SU-DHL-6 (cell line): Measurements from ENCODE around the gene TNFAIP8.

Source experiments
- H2AFZ ChIP-seq: fragments of 200-600 bp; sonication (generic); 2 replicates; pipeline ENCODE4 v1.6.1; 2014; ENCODE audit warnings: low read depth, mild to moderate bottlenecking, moderate library complexity, mixed read lengths, antibody characterized with exemption, low read length; ENCODE audit not compliant: severe bottlenecking
- H3F3A ChIP-seq: fragments of 200-600 bp; shearing (Covaris generic); 2 replicates; pipeline ENCODE4 v1.6.0; 2016; ENCODE audit warnings: antibody characterized with exemption, mild to moderate bottlenecking; ENCODE audit not compliant: insufficient read depth
- H3K27ac ChIP-seq: fragments of 200-600 bp; sonication (generic); 2 replicates; pipeline ENCODE4 v1.5.1; 2016; ENCODE audit warnings: low read depth, mild to moderate bottlenecking, low read length, moderate library complexity, mixed read lengths
- H3K27me3 ChIP-seq: fragments of 200-600 bp; sonication (generic), shearing (Covaris generic); 2 replicates; pipeline ENCODE4 v1.6.0; 2014; ENCODE audit warnings: mild to moderate bottlenecking, low read length
- H3K36me3 ChIP-seq: fragments of 200-600 bp; sonication (generic); 2 replicates; pipeline ENCODE4 v1.6.1; 2014; ENCODE audit warnings: mild to moderate bottlenecking, low read length, mixed read lengths
- H3K4me2 ChIP-seq: fragments of 300-600, 200-600 bp; shearing (Covaris generic), sonication (generic); 2 replicates; pipeline ENCODE4 v1.6.0; 2014; ENCODE audit warnings: low read length, low read depth, mild to moderate bottlenecking; ENCODE audit not compliant: poor library complexity, severe bottlenecking
- H3K4me3 ChIP-seq: fragments of 200-600 bp; sonication (generic); 2 replicates; pipeline ENCODE4 v1.5.1; 2014; ENCODE audit warnings: antibody characterized with exemption, low read length, mild to moderate bottlenecking, mixed read lengths; ENCODE audit not compliant: insufficient read depth, poor library complexity, severe bottlenecking
- H3K79me2 ChIP-seq: fragments of 200-600 bp; sonication (generic); 2 replicates; pipeline ENCODE4 v1.6.1; 2014; ENCODE audit warnings: mild to moderate bottlenecking, low read length, moderate library complexity; ENCODE audit not compliant: insufficient read depth
- H3K9ac ChIP-seq: fragments of 200-600 bp; sonication (generic); 2 replicates; pipeline ENCODE4 v1.7.0; 2014; ENCODE audit warnings: mild to moderate bottlenecking, low read length
- H3K9me2 ChIP-seq: fragments of 200-600 bp; sonication (generic); replicated peaks from 2 replicates; pipeline ENCODE4 v1.6.1; 2014; ENCODE audit warnings: low read length; ENCODE audit not compliant: insufficient read depth
- H3K9me3 ChIP-seq: fragments of 200-600 bp; sonication (generic); 2 replicates; pipeline ENCODE4 v1.6.1; 2014; ENCODE audit warnings: low read length, mixed read lengths; ENCODE audit not compliant: insufficient read depth
- H4K20me1 ChIP-seq: fragments of 200-600 bp; sonication (generic); 2 replicates; pipeline ENCODE4 v1.6.1; 2014; ENCODE audit warnings: low read depth, mild to moderate bottlenecking, antibody characterized with exemption, low read length, moderate library complexity, mixed read lengths
- CTCF ChIP-seq: fragments of 200-600 bp; sonication (generic); IDR thresholded peaks from one replicate; pipeline ENCODE4 v1.5.1; 2017; ENCODE audit warnings: antibody characterized with exemption, mild to moderate bottlenecking, low read length, moderate library complexity; ENCODE audit not compliant: insufficient read depth, poor library complexity, severe bottlenecking
- EZH2phosphoT487 ChIP-seq: fragments of 200-600 bp; sonication (generic), shearing (Covaris generic); conservative IDR thresholded peaks from 2 replicates; pipeline ENCODE4 v1.6.1; 2018; ENCODE audit warnings: mild to moderate bottlenecking, antibody characterized with exemption, low read length, moderate library complexity, mixed read lengths

TNFAIP8 gene

GRCh38 chr5:119357270-119357669, 1.5 kb downstream of the TNFAIP8 start:
- Histone ChIP-seq H3K4me3 (peak overlapping the region; percentile 82), H2AFZ (no peak overlapping the region), H3K4me2 (peak overlapping the region; percentile 99), H3F3A (peaks cover 55% of the 10 kb centered on the region), H3K9ac (peak overlapping the region; percentile 86), H3K36me3 (no peaks in the 10 kb centered on the region), H3K9me3 (no peaks in the 10 kb centered on the region), H3K9me2 (no peaks in the 10 kb centered on the region), H4K20me1 (peaks cover 13% of the 10 kb centered on the region; the same call in 1 of the 2 replicates), H3K27ac (peak overlapping the region; percentile 98), H3K79me2 (peaks cover 88% of the 10 kb centered on the region), H3K27me3 (no peaks in the 10 kb centered on the region)
- TF ChIP-seq CTCF: no peak
- no peak for TF ChIP-seq EZH2phosphoT487

- peaks cover 88% of the 10 kb centered on the region for H3K79me2 ChIP-seq
- H3K27me3 ChIP-seq: no peaks in the 10 kb centered on the region
- no peaks in the 10 kb centered on the region for H3K9me2 ChIP-seq
- peaks cover 48% of the 10 kb centered on the region for H3F3A ChIP-seq
- peak overlapping the region; percentile 99 for H3K4me2 ChIP-seq
- H3K36me3 ChIP-seq: no peaks in the 10 kb centered on the region
- H4K20me1 ChIP-seq: peaks cover 13% of the 10 kb centered on the region; the same call in 1 of the 2 replicates
- peak overlapping the region; percentile 82 for H3K4me3 ChIP-seq
- TF ChIP-seq CTCF (no peak), EZH2phosphoT487 (no peak)
- peak overlapping the region; percentile 98 for H3K27ac ChIP-seq
- H3K9me3 ChIP-seq: no peaks in the 10 kb centered on the region
- no peak overlapping the region for H2AFZ ChIP-seq
- peak overlapping the region; percentile 86 for H3K9ac ChIP-seq
Observed at GRCh38 chr5:119357808-119358529, 2.1 kb downstream of the TNFAIP8 start.

- Histone ChIP-seq H3K4me3 (peak overlapping the region; percentile 82), H3K36me3 (no peaks in the 10 kb centered on the region), H4K20me1 (peaks cover 13% of the 10 kb centered on the region; the same call in 1 of the 2 replicates), H2AFZ (no peak overlapping the region), H3K27ac (peak overlapping the region; percentile 98), H3K9me2 (no peaks in the 10 kb centered on the region), H3K4me2 (peak overlapping the region; percentile 99), H3K9me3 (no peaks in the 10 kb centered on the region), H3K27me3 (no peaks in the 10 kb centered on the region), H3F3A (peaks cover 42% of the 10 kb centered on the region), H3K79me2 (peaks cover 92% of the 10 kb centered on the region), H3K9ac (peak overlapping the region; percentile 86)
- TF ChIP-seq CTCF: no peak
- no peak for TF ChIP-seq EZH2phosphoT487
Observed at GRCh38 chr5:119358530-119358900, 2.7 kb downstream of the TNFAIP8 start.
